Measurements from ENCODE around the gene NCMAP.

Gene NCMAP

Small RNA genes within 50 kb of the gene (small RNA-seq; reads per million reads assigned to genes)
- 0 reads per million in 2 experiments for gene RF00019
